GM18858 (cell line): Measurements from ENCODE around the gene FNDC3A.
"Not testable (repeated sequence)": the region's sequence is repeated elsewhere in the genome, so short reads cannot be mapped to it uniquely, and the experiment has no call there.

ENCODE experiments used
- ATAC-seq: cut with Tn5 transposase; IDR thresholded peaks from one replicate; pipeline ENCODE4 v1.9.1; 2021; ENCODE audit not compliant: unreplicated experiment

FNDC3A gene

DNA sequence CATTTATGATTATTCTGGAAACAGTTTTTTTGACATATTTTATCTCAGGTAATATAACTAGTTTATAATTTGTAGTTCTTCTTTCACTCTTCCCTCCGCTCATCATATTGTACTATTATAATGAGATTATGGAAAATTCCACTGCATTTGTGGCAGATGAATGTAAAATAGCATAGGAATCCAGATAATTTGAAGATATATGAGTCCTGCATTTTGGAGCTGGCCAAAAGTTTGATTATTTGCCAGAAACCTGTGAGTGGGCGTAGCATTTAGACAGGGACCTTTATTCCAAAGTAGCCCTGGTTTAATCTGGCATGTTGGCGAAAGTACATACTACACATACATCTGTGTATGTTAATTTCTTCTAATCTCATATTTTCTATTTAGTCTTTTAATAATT is 65.2 kb downstream of the FNDC3A start:
- no peak for ATAC-seq

DNA sequence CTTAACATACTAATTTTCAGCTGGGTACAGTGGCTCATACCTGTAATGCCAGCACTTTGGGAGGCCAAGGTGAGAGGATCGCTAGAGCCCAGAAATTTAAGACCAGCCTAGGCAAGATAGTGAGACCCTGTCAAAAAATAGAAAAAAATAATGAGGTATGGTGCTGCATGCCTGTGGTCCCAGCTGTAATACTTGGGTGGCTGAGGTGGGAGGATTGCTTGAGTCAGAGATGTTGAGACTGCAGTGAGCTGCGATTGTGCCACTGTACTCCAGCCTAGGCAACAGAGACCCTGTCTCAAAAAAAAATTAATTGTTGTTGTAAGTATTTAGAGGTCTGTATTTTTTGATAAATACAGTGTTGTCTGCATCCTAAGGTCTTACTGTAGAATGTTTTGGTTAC is 66.8 kb downstream of the FNDC3A start:
- no peak for ATAC-seq

DNA sequence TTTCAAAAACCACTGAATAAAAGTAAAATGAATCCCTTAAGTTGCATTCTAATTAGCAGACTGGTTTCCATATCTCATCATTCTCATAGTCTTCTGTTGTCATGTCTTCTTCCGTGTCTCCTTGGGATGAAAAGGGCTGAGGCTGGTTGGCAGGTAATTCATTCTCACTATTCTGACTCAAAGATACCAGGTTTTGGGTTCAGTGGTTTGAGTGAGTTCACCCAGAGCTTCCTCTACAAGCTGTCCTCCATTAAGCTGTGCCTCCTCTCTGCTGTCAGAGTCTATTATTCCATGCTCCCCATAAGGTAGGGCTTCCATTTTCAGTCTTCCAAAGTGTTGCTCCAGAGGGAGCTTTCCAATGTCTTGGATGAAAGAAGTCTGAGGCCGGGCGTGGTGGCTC is 68.3 kb downstream of the FNDC3A start:
- no peak for ATAC-seq

DNA sequence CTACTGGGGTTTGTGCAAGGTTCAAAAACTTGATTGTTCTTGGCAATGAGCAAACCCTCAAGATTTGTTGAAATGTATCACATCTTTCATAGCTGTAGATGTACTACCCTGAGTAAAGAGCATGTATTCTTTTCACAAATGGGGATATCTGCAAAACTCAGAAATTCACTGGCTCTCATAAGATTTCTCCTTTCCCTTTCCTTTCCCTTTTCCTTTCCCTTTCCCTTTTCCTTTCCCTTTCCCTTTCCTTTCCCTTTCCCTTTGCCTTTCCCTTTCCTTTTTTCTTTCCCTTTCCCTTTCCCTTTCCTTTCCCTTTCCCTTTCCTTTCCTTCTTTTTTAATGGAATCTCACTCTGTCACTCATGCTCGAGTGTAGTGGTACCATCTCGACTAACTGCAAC is 69.1 kb downstream of the FNDC3A start:
- no peak for ATAC-seq

DNA sequence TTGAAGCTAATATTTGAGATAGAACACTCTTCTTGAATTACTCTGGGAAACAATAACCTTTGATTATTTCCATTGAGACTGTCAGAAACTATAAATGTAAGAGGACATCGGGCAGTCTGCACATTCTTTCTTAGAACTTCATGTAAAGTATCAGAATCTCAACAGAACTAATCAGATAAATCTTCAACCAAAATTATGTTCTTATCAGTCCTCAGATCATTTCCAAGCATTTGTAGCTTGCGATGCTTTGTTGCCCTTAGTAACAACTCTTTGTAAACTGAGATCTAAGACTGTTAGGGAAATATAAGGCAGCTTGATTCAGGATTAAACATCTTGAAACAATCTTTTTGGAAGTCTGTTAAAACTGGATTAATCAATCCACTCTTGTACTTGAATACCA is 70.3 kb downstream of the FNDC3A start:
- no peak for ATAC-seq

DNA sequence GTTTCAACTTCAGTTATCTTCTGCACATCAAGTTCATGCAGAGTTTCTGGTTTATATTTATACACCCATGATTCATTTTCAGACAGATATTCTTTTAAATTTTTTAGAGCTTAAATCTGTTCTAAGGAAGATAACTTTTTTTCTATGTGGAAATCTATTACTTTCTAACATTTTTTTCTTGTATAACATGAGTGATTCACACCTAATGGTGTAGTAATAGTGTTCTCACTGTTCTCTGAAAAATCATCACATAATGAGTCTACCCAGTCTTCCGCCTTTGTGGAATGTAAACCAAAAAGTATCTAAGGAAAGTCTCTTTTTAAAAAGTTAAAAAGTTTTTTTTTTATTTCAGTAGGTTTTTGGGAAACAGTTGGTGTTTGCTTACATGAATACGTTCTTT is 70.8 kb downstream of the FNDC3A start:
- no peak for ATAC-seq

DNA sequence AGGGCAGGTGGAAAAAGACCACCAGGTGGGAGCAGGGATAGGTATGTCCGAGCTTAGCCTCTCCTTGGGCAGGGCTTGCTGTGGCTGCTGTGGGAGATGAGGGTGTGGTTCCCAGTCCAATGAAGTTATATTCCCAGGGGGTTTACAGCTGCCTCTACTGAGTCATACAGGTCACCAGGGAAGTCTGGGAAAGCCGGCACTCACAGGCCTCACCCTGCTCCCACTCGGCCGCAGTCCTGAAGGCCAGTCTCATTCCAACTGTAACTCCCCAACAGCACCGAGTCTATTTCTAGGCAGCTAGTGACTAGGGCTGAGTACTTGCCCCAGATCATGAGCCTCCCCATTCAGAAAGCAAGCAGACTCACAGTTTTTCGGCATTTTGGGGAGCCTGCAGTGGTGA is 77.1 kb downstream of the FNDC3A start:
- no peak for ATAC-seq

DNA sequence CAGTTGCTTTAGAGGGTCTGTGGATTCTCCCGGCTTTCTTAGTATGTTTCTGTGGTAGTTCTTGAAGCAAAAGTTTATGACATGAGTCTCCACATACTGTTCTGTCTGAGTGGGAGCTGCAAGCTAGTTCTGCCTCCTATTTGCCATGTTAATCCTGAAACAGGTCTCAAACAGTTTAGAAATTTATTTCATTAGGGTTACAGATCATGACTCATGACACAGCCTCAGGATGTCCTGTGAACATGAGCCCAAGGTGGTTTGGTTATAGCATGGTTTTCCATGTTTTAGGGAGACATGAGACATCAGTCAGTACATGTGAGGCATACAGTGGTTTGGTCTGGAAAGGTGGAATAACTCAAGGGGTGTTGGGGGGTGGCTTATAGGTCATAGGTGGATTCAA is 77.5 kb downstream of the FNDC3A start:
- ATAC-seq: no peak

DNA sequence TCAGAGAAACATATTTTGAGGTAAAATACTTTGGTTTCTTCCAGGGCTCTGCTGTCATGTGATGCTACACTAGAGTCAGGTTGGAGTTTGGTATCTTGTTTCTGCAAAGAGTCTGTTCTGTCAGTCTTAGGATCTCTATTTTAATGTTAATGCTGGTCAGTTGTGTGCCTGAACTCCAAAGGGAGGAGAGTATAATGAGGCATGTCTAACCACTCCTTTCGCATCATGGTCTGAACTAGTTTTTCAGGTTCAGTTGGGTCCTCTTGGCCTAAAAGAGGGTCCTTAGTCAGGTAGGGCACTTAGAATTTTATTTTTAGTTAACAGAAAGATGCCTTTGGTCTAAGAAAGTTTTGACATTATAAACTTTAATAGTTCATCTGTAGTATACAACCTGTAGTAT is 78.2 kb downstream of the FNDC3A start:
- no peak for ATAC-seq

DNA sequence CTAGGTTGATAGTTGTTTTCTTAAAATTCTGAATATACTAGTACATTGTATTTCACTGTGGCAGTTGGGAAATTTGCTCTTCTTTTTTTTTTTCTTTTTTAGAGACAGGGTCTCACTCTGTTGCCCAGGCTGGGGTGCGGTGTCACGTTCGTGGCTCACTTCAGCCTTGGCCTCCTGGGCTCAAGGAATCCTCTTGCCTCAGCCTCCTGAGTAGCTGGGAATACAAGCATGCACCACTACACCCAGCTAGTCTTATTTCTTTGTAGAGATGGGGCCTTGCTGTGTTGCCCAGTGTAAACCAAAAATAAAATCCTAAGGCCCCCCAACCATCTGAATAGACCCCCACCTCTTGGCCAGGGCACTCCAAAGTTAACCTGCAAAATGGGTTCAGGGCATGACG is 79.3 kb downstream of the FNDC3A start:
- ATAC-seq: no peak

DNA sequence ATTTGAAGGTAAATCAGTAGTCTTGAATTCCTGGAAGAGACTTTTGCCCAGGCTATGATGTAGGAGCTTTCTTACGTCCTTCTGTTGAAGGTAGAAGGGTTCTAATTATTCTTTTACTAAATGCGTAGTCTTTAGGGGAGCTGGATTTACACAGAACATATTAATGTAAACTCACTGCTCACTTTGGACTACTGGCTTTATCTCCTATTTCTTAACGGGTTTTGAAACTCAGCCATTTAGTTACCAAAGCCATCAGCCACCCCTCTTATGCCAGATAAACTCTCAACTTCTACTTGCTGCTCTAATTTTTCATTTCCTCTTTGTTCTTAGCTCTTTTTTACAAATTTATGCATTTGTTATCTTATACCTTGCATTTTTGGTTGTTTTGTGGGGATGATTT is 81.5 kb downstream of the FNDC3A start:
- ATAC-seq: no peak

DNA sequence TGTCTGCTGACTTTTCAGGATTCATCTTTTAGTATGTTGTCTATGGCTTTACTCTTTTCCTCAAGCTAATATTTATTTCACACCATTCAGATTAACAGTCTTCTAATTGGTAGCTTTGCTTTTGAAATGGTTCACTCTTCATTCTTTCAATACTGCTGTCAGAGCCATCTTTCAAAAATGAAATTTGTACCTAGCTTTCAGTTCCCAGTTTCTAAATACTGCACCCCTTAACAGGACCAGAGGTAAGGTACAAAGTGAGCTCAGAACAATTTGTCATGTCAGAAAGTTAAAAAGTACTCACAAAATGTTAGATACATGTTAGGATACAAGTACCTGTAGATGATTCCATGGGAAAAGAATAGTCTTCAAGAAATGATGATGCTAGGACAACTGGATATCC is 83.0 kb downstream of the FNDC3A start:
- no peak for ATAC-seq

DNA sequence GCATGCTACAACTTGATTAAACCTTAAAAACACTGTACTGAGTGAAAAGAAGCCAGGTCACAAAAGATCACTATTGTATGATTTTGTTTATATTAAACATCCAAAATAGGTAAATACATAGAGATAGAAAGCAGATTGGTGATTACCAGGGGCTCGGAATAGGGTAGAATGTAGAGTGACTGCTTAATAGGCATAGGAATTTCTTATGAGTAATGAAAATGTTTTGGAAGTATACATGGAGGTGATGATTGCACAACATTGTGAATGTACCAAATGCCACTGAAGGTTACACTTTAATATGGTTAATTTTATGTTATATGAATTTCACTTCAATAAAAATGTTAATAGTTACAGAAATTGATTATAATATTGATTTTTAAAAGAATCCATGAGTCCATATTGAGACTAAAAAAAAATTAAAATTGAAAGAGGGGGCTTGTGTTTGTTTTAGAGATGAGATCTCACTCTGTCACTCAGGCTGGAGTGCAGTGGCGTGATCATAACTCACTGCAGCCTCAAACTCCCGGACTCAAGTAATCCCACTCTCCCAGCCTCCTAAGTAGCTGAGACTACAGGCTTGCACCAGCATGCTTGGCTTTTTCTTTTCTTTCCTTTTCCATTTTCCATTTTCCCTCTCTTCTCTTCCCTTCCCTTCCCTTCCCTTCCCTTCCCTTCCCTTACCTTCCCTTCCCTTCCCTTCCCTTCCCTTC is 85.1 kb downstream of the FNDC3A start:
- ATAC-seq: no peak

DNA sequence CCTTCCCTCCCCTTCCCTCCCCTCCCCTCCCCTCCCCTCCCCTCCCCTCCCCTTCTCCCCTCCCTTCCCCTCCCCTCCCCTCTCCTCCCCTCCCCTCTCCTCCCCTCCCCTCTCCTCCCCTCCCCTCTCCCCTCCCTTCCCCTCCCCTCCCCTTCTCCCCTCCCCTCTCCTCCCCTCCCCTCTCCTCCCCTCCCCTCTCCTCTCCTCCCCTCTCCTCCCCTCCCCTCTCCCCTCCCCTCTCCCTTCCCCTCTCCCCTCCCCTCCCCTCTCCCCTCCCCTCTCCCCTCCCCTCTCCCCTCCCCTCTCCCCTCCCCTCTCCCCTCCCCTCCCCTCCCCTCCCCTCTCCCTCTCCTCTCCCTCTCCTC is 85.7 kb downstream of the FNDC3A start:
- not testable (repeated sequence) for ATAC-seq

DNA sequence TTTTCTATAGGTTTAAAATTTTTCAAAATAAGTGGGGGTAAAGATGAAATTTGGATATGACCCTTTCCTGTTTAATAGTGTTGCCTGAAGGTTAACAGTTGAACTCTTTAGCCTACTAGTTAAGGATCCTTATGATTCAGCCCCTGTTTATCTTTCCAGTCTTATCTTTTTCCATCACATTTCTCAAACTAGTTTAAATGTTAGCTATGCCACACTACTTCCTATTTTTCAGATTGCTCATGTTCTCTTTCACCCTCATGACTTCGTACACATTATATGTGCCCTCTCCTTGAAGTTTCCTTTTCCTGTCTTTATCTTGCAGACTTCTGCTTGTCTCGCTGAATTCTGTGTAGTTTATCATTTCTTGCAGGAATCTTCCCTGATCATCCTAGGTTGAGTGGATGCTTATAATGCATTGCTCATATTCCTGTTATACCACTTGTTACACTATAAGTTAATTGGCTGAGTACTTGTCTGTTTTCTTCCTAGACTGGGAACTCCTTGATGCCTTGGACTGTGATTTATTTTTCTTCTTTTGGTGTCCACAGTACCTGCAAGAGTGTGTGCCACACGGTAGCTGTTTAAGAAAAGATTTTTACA is 86.7 kb downstream of the FNDC3A start:
- no peak for ATAC-seq

DNA sequence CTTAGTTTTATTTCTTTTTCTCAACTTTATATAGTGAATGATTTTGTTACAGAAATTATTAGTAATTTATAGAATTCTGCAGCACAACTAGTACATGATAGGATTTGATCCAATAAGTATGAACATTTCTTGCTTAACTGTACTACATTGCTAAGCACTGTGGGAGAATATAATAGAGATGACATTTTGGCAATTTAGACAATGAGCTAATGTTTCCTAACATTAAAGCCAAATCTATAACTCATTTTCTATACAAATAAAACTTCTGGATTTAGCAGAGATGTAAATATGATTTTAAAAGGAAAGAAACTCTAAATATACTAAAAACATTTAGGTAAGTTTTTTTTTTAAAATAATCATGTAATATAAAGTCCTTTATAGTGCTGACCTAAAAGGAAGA is 87.3 kb downstream of the FNDC3A start:
- no peak for ATAC-seq

DNA sequence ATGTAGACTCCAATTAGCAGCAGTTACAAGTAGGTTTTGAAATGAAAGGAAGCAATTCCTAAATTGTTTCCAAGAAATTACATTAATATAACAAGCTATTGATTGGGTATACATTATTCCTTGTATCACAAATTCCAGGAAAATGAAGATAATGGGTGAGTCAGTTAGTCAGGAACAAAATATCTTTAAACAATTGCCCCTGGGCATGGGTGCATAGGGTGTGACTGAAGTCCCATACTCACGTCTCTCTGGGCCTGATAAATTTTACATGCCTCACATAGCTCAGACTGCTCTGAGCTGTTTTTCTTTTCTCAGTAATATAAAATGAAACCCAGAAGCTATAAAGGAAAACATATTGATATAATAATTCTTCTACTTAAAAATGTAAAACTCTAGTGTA is 87.8 kb downstream of the FNDC3A start:
- ATAC-seq: no peak

DNA sequence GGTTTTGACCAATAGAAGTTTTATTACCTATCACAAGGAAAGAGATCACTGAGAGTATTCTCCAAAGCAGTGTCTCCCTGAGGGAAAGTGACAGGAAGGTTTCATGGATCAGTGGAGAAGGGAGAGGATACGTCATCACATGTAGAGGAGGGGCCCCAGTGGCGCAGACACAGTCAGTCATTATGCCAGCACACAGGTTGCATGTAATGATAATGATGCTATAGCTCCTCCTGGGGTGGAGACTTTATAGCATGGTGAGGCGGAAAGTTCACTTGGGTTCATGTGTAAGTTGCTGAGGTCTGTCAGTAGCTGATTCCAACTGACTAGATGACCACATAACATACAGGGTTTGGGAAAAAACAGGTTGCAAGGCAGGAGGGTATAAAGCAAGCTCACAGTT is 88.8 kb downstream of the FNDC3A start:
- ATAC-seq: no peak

DNA sequence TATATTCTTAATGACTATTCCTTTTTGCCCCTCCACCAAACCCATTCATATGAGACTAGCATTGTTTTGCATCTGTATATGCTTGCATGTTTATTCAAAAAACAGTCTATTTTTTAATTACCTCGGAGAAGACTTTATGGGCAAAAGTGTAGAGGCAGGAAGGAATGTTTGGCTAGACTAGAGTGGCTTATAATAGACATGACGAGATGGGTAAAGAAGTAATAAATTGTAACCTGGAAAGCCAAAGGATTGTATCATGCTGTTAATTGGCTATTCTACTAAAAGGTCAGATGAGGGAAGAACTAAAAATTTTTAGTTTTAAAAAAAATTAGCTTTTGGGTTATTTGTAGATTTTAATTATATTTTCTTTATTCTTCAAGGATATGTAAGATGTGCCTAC is 91.1 kb downstream of the FNDC3A start:
- no peak for ATAC-seq

DNA sequence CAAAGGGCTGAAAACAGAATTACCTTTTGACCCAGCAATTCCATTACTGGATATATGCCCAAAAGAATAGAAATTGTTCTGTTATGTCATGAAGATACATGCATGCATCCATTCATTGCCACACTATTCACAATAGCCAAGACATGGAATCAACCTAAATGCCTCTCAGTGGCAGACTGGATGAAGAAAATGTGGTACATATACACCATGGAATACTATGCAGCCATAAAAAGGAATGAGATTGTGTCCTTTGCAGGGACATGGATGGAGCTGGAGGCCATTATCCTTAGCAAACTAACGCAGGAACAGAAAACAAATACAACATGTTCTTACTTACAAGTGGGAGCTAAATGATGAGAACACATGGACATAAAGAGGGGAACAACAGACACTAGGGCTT is 92.8 kb downstream of the FNDC3A start:
- not testable (repeated sequence) for ATAC-seq

DNA sequence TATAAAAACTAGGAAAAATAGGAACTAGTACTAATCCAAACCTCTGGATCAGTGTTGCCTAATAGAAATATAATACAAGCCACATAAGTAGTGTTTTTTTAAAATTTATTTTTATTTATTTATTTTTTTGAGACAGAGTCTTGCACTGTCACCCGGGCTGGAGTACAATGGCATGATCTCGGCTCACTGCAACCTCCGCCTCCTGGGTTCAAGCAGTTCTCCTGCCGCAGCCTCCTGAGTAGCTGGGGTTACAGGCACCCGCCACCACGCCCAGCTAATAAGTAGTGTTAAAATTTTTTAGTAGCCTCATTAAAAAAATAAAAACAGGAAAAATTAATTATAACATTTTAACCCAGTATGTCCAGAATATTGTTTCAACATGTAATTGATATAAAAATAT is 94.3 kb downstream of the FNDC3A start:
- not testable (repeated sequence) for ATAC-seq

DNA sequence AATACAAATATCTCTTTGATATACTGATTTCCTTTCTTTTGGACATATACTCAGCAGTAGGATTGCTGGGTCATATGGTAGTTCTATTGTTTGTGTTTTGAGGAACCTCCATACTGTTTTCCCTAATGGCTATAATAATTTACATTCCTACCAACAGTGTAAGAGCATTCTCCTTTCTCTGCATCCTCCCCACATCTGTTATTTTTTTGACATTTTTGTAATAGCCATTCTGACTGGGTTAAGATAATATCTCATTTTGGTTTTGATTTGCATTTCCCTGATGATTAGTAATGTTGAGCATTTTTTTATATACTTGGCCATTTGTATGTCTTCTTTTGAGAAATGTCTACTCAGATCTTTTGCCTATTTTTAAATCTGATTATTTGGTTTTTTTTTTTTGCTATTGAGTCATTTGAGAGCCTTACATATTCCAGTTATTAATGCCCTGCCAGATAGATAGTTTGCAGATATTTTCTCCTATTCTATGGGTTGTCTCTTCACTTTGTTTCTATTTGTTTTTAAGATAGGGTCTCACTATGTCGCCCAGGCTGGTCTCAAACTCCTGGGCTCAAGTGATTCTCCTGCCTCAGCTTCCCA is 95.7 kb downstream of the FNDC3A start:
- no peak for ATAC-seq
